Panc1 (cell line): ENCODE results near the gene LPP. TPM values are rescaled to one million over a fixed set of nuclear protein-coding genes. Genes with fewer than 3 reads are reported as not detected.

Experiments
- ATAC-seq: fragments of 200-7000 bp; cut with Tn5 transposase; 2 replicates; pipeline ENCODE4 v1.9.1; 2020; ENCODE audit warnings: mild to moderate bottlenecking, moderate library complexity
- BruUV-seq: library from RNA; stranded (reverse); fragments of 400-500 nt; replicated peaks from 2 replicates; lab custom pipeline; 2021; lab: Mats Ljungman, UMichigan
- CTCF ChIA-PET: fragments of 300-600 bp; sonication (Branson Sonifier 250); formaldehyde crosslinking; loops from one replicate; lab custom pipeline; 2022; ENCODE audit warnings: antibody characterized with exemption; lab: Charles Lee
- POLR2A ChIA-PET: fragments of 300-600 bp; sonication (Branson Sonifier 250); formaldehyde crosslinking; loops from one replicate; lab custom pipeline; 2022; ENCODE audit warnings: antibody characterized with exemption; lab: Charles Lee
- DNase-seq: peaks from one replicate; pipeline ENCODE4 v3.0.0-alpha.2; 2010; ENCODE audit warnings: low read depth, low spot score
- H3K27ac ChIP-seq: 2 replicates; pipeline ENCODE4 v1.5.1; 2011; ENCODE audit warnings: mild to moderate bottlenecking, low read length, inconsistent platforms
- H3K27me3 ChIP-seq: fragments of 200-500 bp; sonication (Bioruptor generic); 2 replicates; pipeline ENCODE4 v1.6.0; 2014; ENCODE audit warnings: low read length, inconsistent platforms; ENCODE audit not compliant: control insufficient read depth, insufficient read depth
- H3K36me3 ChIP-seq: fragments of 200-500 bp; sonication (Bioruptor generic); 2 replicates; pipeline ENCODE4 v1.5.1; 2014; ENCODE audit warnings: inconsistent platforms, mild to moderate bottlenecking, low read length, moderate library complexity; ENCODE audit not compliant: control insufficient read depth, insufficient read depth
- H3K4me1 ChIP-seq: 2 replicates; pipeline ENCODE4 v1.5.1; 2011; ENCODE audit warnings: inconsistent platforms, mild to moderate bottlenecking, low read length, moderate library complexity; ENCODE audit not compliant: control insufficient read depth, insufficient read depth
- H3K4me3 ChIP-seq, 2 experiments: 2 replicates each; pipeline ENCODE4 v1.5.1; 2011 to 2012; ENCODE audit warnings: low read depth in 2 of 2, low read length in 2 of 2, mild to moderate bottlenecking in 2 of 2, inconsistent platforms in 1 of 2, moderate library complexity in 1 of 2
- H3K9me3 ChIP-seq: fragments of 200-500 bp; sonication (Bioruptor generic); 2 replicates; pipeline ENCODE4 v1.5.1; 2014; ENCODE audit warnings: low read depth, mild to moderate bottlenecking, inconsistent platforms, low read length, moderate library complexity; ENCODE audit not compliant: control insufficient read depth, insufficient read depth
- POLR2AphosphoS5 ChIP-seq: IDR thresholded peaks from 2 replicates; pipeline ENCODE4 v1.6.1; 2012; ENCODE audit warnings: mild to moderate bottlenecking, low read depth, low read length, moderate library complexity
- REST ChIP-seq, 2 experiments: IDR thresholded peaks; 2 replicates each; pipeline ENCODE4 v1.6.1; 2011 to 2012; ENCODE audit warnings: low read depth in 2 of 2, control low read depth in 1 of 2, low read length in 1 of 2, mild to moderate bottlenecking in 1 of 2, moderate library complexity in 1 of 2; ENCODE audit not compliant: insufficient read depth in 1 of 2
- SIN3A ChIP-seq: IDR thresholded peaks from 2 replicates; pipeline ENCODE4 v1.6.1; 2012; ENCODE audit warnings: low read depth, mild to moderate bottlenecking, low read length, moderate library complexity, borderline replicate concordance; ENCODE audit not compliant: insufficient read depth
- TCF7L2 ChIP-seq: IDR thresholded peaks from 2 replicates; pipeline ENCODE4 v1.6.1; 2011; ENCODE audit warnings: mild to moderate bottlenecking, low read depth, low read length, inconsistent platforms
- in situ Hi-C: cut with HindIII; loops from 2 replicates; pipeline ENCODE4 v1.10.0; 2016; ENCODE audit warnings: low sequenced_read_pairs, low pct_unique_long_range_greater_than_20kb
- intact Hi-C: fragments of 100-400 bp; cut with micrococcal nuclease; formaldehyde crosslinking; loops from one replicate; pipeline ENCODE4 v1.10.0; 2022; ENCODE audit not compliant: unreplicated experiment
- total RNA-seq: library from RNA; stranded (reverse); gene quantifications from one replicate; pipeline ENCODE4 v1.2.1, GENCODE V29; 2021; ENCODE audit not compliant: unreplicated experiment
- TF ChIP-seq, protein P1 (sequence below): fragments of 450-650 bp; IDR thresholded peaks from 2 replicates; pipeline ENCODE4 v1.5.1; 2017; ENCODE audit warnings: mild to moderate bottlenecking

Gene LPP
- total RNA-seq, 1 experiment from 2014 or later, result 90.0 TPM

DNA sequence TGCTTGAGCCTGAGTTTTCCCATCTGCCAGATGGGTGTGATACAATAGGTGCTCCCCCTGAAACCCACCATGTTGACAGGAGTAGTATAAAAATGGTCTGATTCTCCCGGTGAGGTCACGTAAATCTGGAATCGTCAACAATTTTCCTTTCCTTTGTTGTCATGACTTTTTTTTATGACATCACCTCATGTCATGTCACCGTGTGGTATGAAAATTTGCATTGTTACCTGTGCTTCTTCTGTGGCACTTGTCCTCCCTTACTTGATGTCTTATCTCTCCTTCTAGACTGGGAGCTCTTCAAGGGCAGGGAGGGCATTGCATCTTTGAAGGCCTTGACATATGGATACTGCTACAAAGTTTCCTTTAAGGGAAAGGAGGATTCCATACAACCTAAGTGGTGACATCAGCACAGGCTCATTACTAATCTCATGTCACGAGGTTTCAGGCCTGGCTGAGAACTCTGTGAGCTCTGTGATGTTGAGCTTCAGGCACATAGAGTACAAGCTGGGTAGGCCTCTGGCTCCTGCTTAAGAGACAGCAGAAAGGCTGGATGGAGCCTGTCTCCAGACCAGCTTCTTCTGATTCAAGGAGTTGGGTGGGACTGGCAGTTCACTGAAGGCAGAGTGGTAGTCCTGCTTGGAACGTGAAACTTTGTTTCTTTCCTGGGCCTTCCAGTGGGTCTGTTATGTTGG, 66.3 kb downstream of the LPP start:
- ATAC-seq (no peak; the same call in 1 of the 2 replicates), DNase-seq (no peak)
- H3K9me3 ChIP-seq, result no peaks in the 10 kb centered on the region
- intact Hi-C loops (no loop called here), in situ Hi-C loops (no loop called here)
- H3K4me3 ChIP-seq, result no peak overlapping the region
- TF ChIP-seq POLR2AphosphoS5, result no peak
- TF ChIP-seq, protein P1, sequence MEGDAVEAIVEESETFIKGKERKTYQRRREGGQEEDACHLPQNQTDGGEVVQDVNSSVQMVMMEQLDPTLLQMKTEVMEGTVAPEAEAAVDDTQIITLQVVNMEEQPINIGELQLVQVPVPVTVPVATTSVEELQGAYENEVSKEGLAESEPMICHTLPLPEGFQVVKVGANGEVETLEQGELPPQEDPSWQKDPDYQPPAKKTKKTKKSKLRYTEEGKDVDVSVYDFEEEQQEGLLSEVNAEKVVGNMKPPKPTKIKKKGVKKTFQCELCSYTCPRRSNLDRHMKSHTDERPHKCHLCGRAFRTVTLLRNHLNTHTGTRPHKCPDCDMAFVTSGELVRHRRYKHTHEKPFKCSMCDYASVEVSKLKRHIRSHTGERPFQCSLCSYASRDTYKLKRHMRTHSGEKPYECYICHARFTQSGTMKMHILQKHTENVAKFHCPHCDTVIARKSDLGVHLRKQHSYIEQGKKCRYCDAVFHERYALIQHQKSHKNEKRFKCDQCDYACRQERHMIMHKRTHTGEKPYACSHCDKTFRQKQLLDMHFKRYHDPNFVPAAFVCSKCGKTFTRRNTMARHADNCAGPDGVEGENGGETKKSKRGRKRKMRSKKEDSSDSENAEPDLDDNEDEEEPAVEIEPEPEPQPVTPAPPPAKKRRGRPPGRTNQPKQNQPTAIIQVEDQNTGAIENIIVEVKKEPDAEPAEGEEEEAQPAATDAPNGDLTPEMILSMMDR, result no peak
- no peak for TF ChIP-seq SIN3A
- TF ChIP-seq REST (IDR thresholded peaks at IDR 0.05; ENCODE audit: insufficient read depth in 1 of 2, low read depth in 2 of 2, low read length in 1 of 2), result no peak
- TF ChIP-seq TCF7L2, result no peak
- BruUV-seq, result no TSS peak
- H3K27ac ChIP-seq, result no peak overlapping the region
- no peaks in the 10 kb centered on the region for H3K36me3 ChIP-seq
- 0 out of 2 replicates have a peak, but pooled peaks cover 4% of the 10 kb centered on the region for H3K4me1 ChIP-seq
- H3K27me3 ChIP-seq, result no peaks in the 10 kb centered on the region
- POLR2A ChIA-PET, result no interaction called here
- CTCF ChIA-PET, result no interaction called here

- ChIA-PET POLR2A (no interaction called here), CTCF (no interaction called here)
- Histone ChIP-seq H3K27me3 (no peaks in the 10 kb centered on the region), H3K9me3 (no peaks in the 10 kb centered on the region), H3K27ac (no peak overlapping the region), H3K4me3 (no peak overlapping the region), H3K4me1 (0 out of 2 replicates have a peak, but pooled peaks cover 4% of the 10 kb centered on the region), H3K36me3 (no peaks in the 10 kb centered on the region)
- BruUV-seq, result no TSS peak
- no peak for DNase-seq
- TF ChIP-seq TCF7L2 (no peak), REST (IDR thresholded peaks at IDR 0.05; ENCODE audit: insufficient read depth in 1 of 2, low read depth in 2 of 2, low read length in 1 of 2) (no peak), POLR2AphosphoS5 (no peak), SIN3A (no peak)
- TF ChIP-seq, protein P1, result no peak
- no peak for ATAC-seq
- in situ Hi-C loops, result no loop called here
- intact Hi-C loops, result no loop called here
These were observed 67.2 kb downstream of the LPP start for GRCh38 chr3:188220988-188221818.
